ENCODE results near the gene CDCP2. TPM values are rescaled to one million over a fixed set of nuclear protein-coding genes. Genes with fewer than 3 reads are reported as not detected.
"Not testable (repeated sequence)": the region's sequence is repeated elsewhere in the genome, so short reads cannot be mapped to it uniquely, and the experiment has no call there.

CDCP2 gene
- total RNA-seq, 1 donor from 2014 or later: not detected

DNA sequence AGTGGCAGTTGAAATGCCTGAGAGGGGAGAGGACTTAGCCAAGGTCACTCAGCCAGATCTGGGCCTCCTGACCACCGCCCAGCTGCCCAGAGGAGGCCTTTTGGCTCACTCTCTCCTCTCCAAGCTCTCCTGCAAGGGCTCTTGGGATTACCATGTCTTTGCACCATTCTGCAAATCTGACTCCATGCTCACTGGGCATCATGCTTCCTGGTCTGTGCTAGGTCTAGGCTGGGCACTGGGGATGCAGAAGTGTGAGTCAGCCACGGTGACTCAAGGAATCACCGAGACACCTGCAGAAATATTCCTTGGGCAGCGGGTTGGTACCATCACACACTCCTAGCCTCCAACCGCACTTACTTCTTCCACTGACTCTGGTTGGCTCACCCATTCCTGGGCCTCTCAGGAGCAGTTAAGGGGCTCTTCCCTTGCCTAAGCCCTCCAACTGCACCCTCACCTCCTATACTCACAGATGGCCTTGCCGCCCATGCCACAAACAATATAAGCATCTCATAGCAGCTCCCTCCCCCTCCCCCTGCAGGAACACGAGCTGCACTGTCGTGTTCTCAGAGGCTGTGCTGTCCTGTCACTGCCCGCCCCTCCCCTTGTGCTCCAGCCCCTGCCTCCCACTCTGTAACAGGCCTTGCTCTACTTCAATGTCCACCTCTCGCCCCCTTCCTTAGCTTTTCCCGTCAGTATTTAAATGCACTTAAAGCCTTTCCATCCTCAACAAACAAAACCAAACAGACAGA lies 34.8 kb downstream of the CDCP2 start:
- DNase-seq (ENCODE audit: low spot score): no peak

DNA sequence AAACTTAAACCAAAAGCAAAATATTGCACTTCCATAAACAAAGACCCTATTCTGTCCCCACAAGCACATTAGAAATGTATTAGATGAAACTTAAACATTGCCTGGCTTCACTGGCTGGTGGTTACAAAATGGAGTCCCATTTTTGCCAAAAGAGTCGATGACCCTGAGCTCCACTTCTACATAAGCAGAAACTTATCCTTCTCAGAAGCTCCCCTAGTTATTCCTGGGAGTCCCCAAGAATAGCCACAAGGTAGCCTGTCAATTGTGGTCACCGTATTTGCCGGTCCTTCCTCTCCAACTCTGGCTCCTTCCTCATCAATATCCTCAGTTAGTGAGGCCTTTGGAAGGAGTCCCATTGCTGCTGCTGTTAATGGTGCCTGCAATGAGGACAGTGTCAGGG lies 37.3 kb downstream of the CDCP2 start:
- DNase-seq (ENCODE audit: low spot score): no peak

DNA sequence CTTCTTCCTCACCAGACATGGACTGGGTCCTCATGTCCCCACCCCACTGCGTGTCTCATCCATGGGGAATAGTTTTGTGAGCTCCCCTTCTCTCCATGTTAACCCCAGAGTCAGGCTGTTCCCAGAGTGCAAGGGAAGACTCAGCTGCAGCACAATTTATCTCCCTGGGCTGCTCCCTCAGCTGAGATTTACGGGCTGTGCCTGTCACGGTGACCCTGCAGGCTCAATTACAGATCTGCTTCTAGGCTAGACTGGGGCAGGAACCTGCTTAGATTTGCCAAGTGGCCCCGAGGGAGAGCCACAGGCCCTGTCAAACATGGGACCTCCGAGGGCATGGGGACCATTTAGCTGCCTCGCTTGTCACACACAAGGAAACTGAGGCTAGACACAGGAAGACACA lies 37.8 kb downstream of the CDCP2 start:
- DNase-seq (ENCODE audit: low spot score): no peak

DNA sequence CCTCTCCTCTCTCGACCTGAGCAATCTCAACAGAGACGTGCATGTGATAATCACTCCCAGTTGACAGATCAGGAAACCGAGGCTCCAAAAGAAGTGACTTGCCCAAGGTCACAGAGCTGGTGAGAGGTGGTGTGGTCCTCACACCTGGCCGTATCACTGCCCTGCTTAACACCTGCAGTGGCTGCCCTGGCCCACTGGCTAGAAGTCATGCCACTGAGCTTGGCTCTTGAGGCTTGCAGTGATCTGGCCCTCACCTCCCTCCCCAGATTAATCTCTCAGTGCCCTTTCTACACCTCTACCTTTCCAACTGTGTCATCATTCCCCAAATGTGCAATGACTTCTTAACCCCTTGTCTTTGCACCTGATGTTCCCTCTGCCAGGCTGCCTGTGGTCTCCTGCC lies 38.8 kb downstream of the CDCP2 start:
- DNase-seq (ENCODE audit: low spot score): no peak

DNA sequence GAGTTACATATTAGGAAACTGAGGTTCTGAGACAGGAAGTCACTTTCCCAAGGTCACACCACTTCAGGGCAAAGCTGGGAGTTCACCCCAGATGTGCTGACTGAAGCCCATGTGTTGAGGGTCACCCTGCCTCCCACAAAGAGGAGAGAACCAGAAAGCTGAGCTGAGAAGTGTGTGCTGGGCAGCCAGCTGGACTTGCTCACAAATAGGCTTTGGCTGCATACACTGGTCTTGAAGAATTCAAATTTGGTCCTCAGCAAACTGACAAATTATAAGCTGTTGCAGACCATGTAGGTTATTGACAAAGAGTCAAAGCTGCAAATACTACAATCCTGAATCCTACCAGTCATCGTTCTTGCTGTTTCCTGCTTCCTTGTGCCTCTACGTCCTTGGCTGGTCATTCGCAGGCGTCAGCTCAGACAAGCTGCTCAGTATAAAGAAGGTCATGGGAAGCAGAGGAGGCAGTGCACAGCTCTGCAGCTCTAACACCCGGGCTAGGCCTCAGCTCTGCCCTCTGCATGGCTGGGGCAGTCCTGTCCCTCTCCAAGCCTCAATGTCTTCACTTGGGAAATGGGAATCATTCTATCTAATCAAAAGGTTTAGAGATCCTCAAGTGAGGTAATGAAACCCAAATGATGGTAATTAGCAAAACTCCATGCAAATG lies 40.0 kb downstream of the CDCP2 start:
- DNase-seq (ENCODE audit: low spot score): no peak

DNA sequence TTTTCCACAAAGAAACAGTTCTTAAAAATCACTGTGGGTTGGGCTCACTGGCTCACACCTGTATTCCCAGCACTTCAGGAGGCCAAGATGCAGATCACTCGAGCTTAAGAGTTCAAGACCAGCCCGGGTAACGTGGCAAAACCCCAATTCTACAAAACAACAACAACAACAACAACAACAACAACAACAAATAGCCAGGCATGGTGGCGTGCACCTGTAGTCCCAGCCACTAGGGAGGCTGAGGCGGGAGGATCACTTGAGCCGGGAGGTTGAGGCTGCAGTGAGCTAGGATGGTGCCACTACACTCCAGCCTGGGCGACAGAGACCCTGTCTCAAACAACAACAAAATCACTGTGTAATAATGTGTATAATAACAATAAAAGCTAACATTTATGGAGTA lies 40.8 kb downstream of the CDCP2 start:
- DNase-seq (ENCODE audit: low spot score): no peak

DNA sequence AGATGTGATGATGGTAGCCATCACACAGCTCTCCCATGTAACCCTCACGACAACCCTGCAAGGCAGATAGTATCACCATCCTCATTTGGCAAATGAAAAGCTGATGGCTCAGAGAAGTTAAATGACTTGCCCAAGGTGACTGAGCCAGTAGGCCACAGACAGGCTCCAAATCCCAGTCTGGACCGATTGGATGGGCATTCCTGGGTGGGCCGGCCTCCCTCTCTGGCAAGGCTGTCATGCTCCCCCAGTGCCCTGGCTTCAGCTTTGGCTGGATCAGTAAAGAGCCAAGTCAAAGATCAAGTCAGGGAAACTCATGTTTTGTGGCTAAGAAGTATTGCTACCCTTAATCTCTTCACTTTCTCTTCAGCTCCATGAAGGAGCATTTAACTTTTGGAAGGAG lies 41.2 kb downstream of the CDCP2 start:
- no peak for DNase-seq (ENCODE audit: low spot score)

DNA sequence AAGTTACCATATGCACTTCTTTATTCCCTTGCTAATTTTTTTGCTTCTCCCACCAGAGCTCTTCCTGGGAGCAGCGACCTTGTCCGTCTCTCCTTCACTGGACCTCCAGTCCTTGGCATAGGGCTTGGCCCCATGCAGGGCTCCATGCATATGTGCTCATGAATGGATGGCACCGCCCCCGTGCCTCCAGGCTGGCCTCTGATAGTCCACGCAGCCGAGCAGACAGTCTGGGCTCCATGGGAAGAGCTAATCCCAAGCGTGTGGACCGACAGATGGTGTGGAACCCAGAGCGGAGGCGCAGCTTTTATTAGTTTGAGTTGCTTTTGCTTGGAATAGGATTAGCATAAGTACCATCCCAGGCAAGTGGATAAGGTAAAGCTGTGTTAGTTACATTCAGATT lies 41.8 kb downstream of the CDCP2 start:
- DNase-seq (ENCODE audit: low spot score): no peak

DNA sequence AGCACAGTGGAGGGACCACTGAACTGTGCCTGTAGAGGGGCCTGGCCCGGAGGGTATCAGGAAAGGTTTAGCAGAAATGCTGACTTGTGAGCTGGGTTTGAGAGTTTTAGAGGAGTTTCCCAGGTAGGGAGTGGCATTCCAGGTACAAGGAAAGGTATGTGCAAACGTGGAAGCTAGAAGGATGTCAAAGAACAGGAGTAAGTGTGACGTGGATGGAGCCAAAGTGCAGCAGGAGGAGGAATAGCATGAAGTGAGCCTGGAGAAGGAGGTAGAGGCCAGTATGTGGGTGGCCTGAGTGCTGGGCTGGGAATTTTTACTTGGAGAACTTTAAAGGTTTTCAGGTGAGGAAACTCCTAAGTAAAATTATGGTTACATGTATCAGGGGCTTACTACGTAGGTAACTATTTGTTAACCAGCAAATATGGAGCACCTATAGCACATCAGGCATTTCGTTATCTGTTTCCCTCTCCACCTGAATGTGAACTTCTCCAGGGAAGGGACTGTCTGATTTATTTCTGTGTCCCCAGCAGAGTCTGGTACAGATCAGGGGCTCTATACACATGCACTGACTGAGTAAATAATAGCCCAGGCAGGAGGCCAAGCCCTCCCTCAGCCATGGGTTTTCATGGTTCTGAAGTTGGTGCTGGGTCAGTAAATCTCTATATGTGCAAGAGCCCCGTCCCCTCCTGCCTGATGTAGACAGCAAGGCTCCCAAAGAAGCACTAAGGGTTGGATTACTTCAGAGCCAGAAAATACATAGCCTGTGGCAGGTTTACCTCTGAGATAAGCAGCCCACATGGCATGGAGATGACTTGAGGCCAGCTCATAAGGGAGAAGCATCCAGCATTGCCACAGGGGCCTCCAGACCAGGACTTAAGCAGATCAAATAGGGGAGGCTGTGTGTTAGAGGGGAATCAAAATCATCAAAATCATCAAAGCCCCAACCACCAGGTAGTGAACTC lies 43.4 kb downstream of the CDCP2 start:
- no peak for DNase-seq (ENCODE audit: low spot score)

DNA sequence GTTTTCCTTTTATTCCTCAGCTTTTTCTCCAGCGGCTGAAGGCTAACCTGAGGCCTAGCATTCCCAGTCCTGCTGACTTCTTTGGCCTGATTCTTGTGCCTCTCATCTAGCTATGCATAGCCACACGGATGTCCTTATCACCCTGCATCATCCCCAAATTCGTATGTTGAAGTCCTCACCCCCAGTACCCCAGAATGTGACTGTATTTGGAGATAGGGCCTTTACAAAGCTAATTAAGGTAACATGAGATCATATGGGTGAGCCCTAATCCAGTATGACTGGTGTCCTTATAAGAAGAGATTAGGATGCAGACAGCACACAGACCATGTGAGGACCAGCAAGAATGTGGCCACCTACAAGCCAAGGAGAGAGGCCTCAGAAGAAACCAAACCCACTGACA lies 44.6 kb downstream of the CDCP2 start:
- no peak for DNase-seq (ENCODE audit: low spot score)

DNA sequence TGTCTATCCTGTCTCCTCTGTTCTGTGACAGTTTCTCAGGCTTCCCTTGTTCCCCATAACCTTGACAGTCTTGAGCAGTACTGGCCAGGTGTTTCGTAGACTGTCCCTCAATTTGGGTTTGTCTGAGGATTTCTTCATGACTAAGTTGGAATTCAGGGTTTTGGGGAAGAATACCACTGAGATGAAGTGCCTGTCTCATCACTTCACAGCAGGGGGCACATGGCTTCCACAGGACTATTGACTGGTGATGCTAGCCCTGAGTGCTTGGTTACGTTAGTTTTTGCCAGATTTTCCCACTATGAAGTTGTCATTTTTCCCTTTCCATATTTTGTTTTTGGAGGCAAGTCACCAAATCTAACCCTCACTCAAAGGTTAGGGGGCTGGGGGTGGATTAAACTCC lies 45.7 kb downstream of the CDCP2 start:
- DNase-seq (ENCODE audit: low spot score): no peak

DNA sequence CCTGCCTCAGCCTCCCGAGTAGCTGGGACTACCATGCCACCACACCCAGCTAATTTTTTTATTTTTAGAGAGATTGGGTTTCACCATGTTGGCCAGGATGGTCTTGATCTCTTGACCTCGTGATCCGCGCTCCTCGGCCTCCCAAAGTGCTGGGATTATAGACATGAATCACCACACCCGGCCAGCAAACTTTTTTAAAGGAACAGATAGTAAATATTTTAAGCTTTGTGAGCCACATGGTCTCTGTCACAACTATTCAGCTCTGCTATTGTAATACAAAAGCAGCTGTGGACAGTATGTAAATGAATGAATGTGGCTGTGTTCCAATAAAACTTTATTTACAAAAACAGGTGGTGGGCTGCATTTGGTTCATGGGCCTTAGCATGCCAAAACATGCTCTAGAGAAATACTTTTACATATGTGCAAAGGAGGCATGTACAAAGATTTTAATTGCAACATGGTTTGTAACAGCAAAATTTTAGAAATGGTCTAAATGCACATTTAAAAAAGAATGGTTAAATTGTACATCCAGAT lies 47.0 kb downstream of the CDCP2 start:
- no peak for DNase-seq (ENCODE audit: low spot score)

DNA sequence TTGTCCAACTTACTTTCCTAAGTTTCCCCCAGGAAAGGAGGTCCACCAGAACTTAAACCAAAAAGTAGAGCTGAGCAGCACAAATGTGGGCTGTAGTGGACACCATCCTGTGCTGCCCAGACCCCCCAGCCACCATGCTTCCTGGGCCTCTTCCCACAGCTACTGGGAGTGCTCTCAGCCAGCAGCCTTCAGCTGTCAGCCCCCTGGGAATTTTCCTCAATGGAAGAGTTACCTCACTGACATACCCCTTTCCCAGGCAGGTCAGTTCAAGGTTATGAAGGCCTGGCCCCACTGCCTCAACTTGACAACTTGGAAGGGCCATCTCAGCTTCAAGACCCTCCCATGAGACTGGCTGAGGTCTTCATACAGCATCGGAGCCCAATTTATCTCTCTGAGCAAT lies 47.7 kb downstream of the CDCP2 start:
- DNase-seq (ENCODE audit: low spot score): no peak

DNA sequence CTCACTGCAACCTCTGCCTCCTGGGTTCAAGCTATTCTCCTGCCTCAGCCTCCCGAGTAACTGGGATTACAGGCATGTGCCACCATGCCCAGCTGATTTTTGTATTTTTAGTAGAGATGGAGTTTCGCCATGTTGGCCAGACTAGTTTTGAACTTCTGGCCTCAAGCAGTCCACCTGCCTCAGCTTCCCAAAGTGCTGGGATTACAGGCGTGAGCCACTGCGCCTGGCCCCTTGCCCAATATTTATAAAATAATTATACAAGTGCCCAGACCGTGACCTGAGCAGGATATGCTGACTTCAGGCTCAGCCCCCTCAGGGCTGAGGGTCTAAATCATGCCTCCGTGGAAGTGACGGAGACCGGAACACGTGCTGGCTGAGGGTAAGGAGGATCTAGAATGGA lies 48.2 kb downstream of the CDCP2 start:
- DNase-seq (ENCODE audit: low spot score): not testable (repeated sequence)

DNA sequence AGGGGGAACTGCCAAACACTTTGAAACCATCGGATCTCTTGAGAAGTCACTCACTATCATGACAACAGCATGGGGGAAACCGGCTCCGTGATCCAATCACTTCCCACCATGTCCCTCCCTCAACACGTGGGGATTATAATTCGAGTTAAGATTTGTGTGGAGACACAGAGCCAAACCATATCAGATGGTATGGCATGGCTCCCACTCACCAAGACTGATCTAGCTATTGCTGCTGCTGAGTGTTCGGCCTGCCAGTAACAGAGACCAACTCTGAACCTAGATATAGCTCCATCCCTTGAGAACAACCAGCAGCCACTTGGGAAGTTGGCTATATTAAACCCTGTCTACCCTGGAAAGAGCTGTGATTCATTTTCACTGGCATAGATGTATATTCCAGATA lies 49.4 kb downstream of the CDCP2 start:
- no peak for DNase-seq (ENCODE audit: low spot score)

DNA sequence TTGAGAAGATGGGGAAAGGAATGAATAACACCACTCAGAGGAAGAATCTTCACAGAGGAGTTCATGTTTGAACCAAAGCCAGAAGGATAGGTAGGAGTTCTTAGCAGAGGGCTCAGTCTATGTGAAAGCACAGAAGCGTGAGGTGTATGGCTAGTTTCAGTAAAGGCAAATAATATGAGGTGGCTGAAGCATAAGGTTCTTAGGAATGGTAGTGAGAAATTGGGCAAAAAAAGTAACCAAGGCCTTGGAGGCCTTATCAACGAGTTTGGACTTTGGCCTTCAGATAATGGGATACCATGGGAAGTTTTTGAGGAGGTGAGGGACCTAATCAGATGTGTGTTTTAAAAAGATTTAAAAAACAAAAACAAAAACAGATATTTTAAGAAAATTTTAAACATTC lies 52.3 kb downstream of the CDCP2 start:
- DNase-seq (ENCODE audit: low spot score): no peak

DNA sequence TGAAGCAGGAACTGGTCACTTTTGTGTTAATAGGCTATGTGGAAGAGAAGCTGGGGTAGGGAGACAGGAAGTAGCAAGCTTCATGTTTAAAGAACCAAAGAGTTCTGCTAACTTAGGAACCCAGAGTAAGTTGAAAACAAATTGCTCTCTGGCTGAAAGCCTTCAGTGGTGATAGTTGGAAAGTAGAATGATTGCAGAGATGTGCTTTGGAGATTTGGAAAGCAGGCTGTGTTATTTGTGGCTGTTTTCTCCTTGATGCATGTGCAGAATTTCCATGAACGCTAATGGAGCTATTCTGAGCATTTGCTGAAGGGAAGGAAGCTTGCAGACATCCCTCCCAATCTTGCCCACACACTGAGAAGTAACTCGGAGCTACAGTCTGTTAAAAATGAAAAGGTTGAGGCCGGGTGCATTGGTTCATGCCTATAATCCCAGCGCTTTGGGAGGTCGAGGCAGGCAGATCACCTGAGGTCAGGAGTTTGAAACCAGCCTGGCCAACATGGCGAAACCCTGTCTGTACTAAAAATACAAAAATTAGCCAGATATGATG lies 53.7 kb downstream of the CDCP2 start:
- no peak for DNase-seq (ENCODE audit: low spot score)

DNA sequence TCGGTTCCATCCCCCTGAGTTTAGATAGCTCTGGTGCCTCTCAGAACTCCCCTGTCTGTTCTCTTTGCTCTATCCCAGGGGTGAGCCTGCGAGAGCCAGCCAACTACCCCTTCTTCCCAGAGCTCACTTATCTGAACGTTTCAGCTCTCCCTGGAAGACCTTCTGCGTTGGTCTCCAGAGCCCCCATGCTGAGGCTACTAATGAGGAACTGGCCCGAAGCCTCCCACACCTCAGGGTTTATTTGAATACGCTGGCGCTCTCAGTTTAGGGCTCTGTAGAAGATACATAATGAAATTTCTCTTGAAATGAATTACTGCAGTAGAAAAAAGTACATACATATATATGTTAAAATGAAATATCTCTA lies 55.9 kb downstream of the CDCP2 start:
- no peak for DNase-seq (ENCODE audit: low spot score)

DNA sequence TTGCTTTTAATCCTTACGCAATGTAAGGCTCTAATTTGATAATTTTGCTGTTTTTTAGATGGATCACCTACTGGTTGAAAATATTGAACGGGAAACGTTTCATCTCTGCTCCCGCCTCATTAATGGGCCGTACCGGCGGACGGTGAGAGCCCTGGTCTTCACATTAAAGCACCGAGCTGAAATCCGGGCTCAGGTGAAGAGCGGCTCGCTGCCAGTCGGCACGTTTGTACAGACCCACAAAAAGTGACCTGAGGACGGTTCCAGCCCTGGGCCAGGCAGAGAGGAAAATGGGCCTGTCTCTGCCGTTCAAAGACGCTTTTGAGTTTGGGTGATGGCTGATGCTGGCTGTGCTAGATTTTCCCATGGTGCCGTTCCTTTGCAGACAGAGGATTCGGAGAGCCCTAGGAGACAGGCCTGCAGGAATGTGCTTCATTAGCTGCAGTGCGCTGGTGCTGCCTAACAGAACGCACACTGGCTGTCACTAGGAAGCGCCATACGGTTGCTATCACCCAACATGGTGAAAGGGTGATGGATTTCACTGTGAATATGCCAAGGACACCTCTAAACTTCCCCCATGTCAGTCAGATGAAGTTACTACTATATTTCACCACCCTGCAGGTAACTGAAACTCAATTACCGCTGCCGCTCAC lies 56.4 kb downstream of the CDCP2 start:
- no peak for DNase-seq (ENCODE audit: low spot score)

DNA sequence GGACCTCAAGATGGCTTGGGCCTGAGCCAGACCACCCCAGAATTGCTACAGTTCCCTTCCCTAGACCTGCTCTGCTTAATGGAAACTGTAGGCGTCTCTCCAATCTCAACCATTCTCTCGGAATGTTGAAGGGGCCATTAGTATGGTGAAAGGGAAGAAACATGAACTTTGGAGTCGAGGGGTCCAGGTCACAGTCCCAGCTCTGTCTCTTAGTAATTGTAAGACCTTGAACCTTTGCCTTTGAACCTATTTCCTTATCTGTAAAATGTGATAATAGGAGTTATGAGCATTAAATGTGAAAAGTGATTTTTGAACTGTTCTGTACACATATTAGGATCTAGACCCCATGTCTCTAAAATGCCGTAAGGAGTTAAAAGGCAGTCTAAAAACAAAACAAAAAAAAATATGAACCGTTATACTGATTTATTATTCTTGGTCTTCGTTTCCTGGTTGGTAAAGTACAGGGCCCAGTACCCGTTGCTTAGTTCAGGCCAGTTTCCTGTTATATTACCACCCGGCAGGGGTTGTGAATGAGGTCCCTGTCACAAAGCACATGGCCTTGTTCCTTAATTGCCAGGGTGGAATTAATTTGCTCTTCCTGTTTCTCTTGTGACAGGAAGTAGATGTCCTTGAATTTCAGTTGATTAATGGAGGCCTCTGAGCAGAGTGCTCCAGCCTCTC lies 57.1 kb downstream of the CDCP2 start:
- DNase-seq (ENCODE audit: low spot score): no peak

DNA sequence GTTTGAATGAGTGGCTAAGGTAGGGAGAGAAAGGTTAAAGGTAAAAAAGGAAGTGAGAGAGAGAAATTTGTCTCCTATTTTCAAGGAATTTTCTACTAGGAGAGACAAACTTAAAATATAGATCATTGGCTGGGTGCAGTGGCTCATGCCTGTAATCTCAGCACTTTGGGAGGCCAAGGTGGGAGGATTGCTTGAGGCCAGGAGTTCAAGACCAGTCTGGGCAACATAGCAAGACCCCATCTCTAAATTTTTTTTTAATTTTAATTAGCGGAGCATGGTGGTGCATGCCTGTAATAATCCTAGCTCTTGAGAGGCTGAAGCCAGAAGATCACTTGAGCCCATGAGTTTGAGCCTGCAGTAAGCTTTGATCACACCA lies 58.1 kb downstream of the CDCP2 start:
- DNase-seq (ENCODE audit: low spot score): not testable (repeated sequence)
